Tibial nerve (tissue), 4 donors: ENCODE data around the gene RUNX2. TPM values are rescaled to one million over a fixed set of nuclear protein-coding genes. Genes with fewer than 3 reads are reported as not detected.

Experiments
- DNase-seq, 2 donors: peaks; one replicate each; pipeline ENCODE4 v3.0.0-alpha.2; 2019; ENCODE audit warnings: low spot score in 2 of 2
- H3K27ac ChIP-seq, 4 donors: fragments of 200-600 bp; sonication (generic) in 3 of 4; one replicate each; pipeline ENCODE4 v1.5.1; 2017 to 2019; ENCODE audit warnings: mild to moderate bottlenecking in 1 of 4
- H3K27me3 ChIP-seq, 2 donors: fragments of 200-600 bp; sonication (generic) in 1 of 2; one replicate each; pipeline versions ENCODE4 v1.5.1 to v1.6.0; 2017 to 2019
- H3K36me3 ChIP-seq, 3 donors: fragments of 200-600 bp; sonication (generic); one replicate each; pipeline ENCODE4 v1.5.1; 2018 to 2019
- H3K4me1 ChIP-seq, 4 donors: fragments of 200-600 bp; sonication (generic) in 3 of 4; one replicate each; pipeline ENCODE4 v1.5.1; 2017 to 2019
- H3K4me3 ChIP-seq, 4 donors: fragments of 200-600 bp; sonication (generic) in 3 of 4; one replicate each; pipeline ENCODE4 v1.5.1; 2017 to 2019; ENCODE audit warnings: mild to moderate bottlenecking in 1 of 4, moderate library complexity in 1 of 4
- H3K9me3 ChIP-seq, 4 donors: fragments of 200-600 bp; sonication (generic) in 3 of 4; one replicate each; pipeline ENCODE4 v1.5.1; 2017 to 2019
- EP300 ChIP-seq, 2 donors: sonication (generic); formaldehyde crosslinking; IDR thresholded peaks; one replicate each; pipeline ENCODE4 v1.6.1; 2017; ENCODE audit warnings: antibody characterized with exemption in 2 of 2, mild to moderate bottlenecking in 1 of 2
- POLR2A ChIP-seq, 2 donors: fragments of 450-650 bp; IDR thresholded peaks; one replicate each; pipeline ENCODE4 v1.6.1; 2017; ENCODE audit warnings: antibody characterized with exemption in 2 of 2, mild to moderate bottlenecking in 2 of 2, moderate library complexity in 2 of 2
- WGBS, 2 donors: methylation state at CpG; one replicate each; pipeline ENCODE4 v1.1.5; 2018; 5-methylcytosine and 5-hydroxymethylcytosine counted together
- total RNA-seq, 4 donors: library from RNA; depleted of rRNA; stranded (reverse); fragments of >200 nt; gene quantifications; one replicate each; pipeline ENCODE4 v1.1.0, GENCODE V29; 2016
- TF ChIP-seq, protein P1 (sequence below), 5 experiments: fragments of 200-600 bp in 3 of 5; fragments of 450-650 bp in 2 of 5; sonication (generic) in 3 of 5; IDR thresholded peaks; one replicate each; pipeline ENCODE4 v1.5.1; 2016 to 2019; ENCODE audit warnings: antibody characterized with exemption in 5 of 5, mild to moderate bottlenecking in 3 of 5, moderate library complexity in 2 of 5

Gene RUNX2
- total RNA-seq, 4 donors from 2014 or later: 6.3 to 12.3 (median 7.8) TPM

DNA sequence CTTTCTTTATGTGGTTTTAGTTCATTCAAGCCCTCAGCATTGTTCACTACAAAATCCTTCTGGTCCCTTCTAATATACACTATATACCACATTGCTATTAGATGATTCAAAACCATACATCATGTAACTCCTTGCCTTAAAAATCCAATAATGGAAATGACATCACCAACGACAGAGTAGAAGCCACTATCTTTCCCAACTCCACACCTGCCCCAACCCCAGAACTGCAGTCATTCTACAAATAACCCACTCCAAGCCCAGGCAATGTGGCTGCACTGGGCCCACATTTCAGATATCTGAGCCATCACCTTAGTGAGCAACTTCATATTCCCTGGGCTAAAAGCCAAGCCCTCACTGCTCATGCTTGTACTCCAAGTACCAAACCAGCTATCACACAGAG lies 22.6 kb upstream of the RUNX2 start:
- no peak overlapping the region for H3K27ac ChIP-seq
- H3K9me3 ChIP-seq: peaks cover 0 to 10% (median 0%) of the 10 kb centered on the region in 4 donors
- peaks cover 0 to 12% (median 0%) of the 10 kb centered on the region in 3 donors for H3K36me3 ChIP-seq
- WGBS, 2 donors: 82 to 86% methylated on average over 1 of the region's 1 CpG
- TF ChIP-seq, protein P1, sequence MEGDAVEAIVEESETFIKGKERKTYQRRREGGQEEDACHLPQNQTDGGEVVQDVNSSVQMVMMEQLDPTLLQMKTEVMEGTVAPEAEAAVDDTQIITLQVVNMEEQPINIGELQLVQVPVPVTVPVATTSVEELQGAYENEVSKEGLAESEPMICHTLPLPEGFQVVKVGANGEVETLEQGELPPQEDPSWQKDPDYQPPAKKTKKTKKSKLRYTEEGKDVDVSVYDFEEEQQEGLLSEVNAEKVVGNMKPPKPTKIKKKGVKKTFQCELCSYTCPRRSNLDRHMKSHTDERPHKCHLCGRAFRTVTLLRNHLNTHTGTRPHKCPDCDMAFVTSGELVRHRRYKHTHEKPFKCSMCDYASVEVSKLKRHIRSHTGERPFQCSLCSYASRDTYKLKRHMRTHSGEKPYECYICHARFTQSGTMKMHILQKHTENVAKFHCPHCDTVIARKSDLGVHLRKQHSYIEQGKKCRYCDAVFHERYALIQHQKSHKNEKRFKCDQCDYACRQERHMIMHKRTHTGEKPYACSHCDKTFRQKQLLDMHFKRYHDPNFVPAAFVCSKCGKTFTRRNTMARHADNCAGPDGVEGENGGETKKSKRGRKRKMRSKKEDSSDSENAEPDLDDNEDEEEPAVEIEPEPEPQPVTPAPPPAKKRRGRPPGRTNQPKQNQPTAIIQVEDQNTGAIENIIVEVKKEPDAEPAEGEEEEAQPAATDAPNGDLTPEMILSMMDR (IDR thresholded peaks at IDR 0.05): no peak
- TF ChIP-seq EP300 (IDR thresholded peaks at IDR 0.05) (no peak), POLR2A (IDR thresholded peaks at IDR 0.05) (no peak)
- no peak for DNase-seq
- no peaks in the 10 kb centered on the region for H3K4me1 ChIP-seq
- H3K4me3 ChIP-seq: no peak overlapping the region
- no peaks in the 10 kb centered on the region for H3K27me3 ChIP-seq

DNA sequence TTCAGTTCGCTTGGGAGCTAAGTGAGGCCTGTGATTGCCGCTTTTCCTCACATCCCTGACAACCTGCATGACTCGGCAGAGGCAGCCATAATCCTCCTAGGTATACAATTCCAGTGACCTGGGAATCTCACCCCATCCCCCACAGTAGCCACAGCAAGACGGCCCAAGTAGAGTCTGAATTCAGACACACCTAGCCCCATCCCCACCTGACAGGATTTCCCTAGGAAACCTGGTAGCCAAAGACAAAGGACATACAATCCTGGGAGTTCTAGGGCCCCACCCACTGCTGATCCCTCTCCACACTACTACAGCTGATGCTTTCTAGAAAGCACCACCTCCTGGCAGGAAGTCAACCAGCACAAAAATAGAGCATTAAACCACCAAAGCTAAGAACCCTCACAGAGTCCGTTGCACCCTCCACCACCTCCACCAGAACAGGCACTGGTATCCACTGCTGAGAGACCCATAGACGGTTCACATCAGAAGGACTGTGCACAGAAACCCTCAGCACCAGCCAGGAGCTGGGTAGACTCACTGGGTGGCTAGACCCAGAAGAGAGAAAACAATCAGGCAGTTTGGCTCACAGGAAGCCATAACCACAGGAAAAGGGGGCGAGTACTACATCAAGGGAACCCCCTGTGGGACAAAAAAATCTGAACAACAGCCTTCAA lies 17.9 kb upstream of the RUNX2 start:
- no peaks in the 10 kb centered on the region for H3K27me3 ChIP-seq
- TF ChIP-seq POLR2A (IDR thresholded peaks at IDR 0.05): no peak
- TF ChIP-seq EP300 (IDR thresholded peaks at IDR 0.05): no peak

DNA sequence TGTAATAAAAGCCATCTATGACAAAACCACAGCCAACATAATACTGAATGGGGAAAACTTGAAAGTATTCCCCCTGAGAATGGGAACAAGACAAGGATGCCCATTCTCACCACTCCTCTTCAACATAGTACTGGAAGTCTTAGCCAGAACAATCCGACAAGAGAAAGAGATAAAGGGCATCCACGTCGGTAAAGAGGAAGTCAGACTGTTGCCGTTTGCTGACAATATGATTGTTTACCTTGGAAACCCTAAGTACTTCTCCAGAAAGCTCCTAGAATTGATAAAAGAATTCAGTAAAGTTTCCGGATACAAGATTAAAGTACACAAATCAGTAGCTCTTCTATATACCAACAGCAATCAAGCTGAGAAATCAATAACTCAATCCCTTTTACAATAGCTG lies 14.0 kb upstream of the RUNX2 start:
- H3K27ac ChIP-seq: no peak overlapping the region
- H3K36me3 ChIP-seq: peaks cover 0 to 7% (median 0%) of the 10 kb centered on the region in 3 donors

More for the DNA sequence above, 17.9 kb upstream of the RUNX2 start:
- DNase-seq: no peak
- Histone ChIP-seq H3K36me3 (peaks cover 0 to 7% (median 0%) of the 10 kb centered on the region in 3 donors), H3K4me3 (no peak overlapping the region), H3K9me3 (peaks cover 0 to 7% (median 0%) of the 10 kb centered on the region in 4 donors), H3K4me1 (no peaks in the 10 kb centered on the region), H3K27ac (no peak overlapping the region)
- WGBS, 2 donors: 80 to 82% methylated on average over 7 of the region's 7 CpGs

DNA sequence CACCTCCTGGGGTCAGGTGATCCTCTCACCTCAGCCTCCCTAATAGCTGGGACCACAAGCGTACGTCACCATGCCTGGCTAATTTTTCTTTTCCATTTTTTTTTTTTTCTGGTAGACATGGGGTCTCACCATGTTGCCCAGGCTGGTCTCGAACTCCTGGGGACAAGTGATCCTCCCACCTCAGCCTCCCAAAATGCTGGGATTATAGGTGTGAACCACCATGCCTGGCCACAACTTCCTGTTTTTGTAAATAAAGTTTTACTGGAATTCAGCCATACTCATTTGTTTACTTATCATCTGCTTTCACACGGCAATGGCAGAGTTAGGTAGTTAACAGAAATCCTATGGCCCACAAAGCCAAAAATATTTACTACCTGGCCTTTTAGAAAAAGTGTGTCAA lies 7.8 kb upstream of the RUNX2 start:
- DNase-seq: no peak
- H3K27ac ChIP-seq: no peak overlapping the region
- WGBS, 2 donors: 93 to 97% methylated on average over 4 of the region's 4 CpGs
- TF ChIP-seq, protein P1 (IDR thresholded peaks at IDR 0.05): no peak
- TF ChIP-seq EP300 (IDR thresholded peaks at IDR 0.05) (no peak), POLR2A (IDR thresholded peaks at IDR 0.05) (no peak)
- no peaks in the 10 kb centered on the region for H3K27me3 ChIP-seq
- no peaks in the 10 kb centered on the region for H3K4me1 ChIP-seq
- no peak overlapping the region for H3K4me3 ChIP-seq
- no peaks in the 10 kb centered on the region for H3K36me3 ChIP-seq
- H3K9me3 ChIP-seq: peaks cover 0 to 6% (median 0%) of the 10 kb centered on the region in 4 donors

More for the DNA sequence above, 14.0 kb upstream of the RUNX2 start:
- Histone ChIP-seq H3K4me1 (no peaks in the 10 kb centered on the region), H3K27me3 (no peaks in the 10 kb centered on the region), H3K9me3 (peaks cover 0 to 6% (median 0%) of the 10 kb centered on the region in 4 donors), H3K4me3 (no peak overlapping the region)
- 60 to 61% methylated on average over 5 of the region's 5 CpGs for WGBS, 2 donors
- TF ChIP-seq, protein P1 (IDR thresholded peaks at IDR 0.05): no peak
- TF ChIP-seq EP300 (IDR thresholded peaks at IDR 0.05): no peak
- TF ChIP-seq POLR2A (IDR thresholded peaks at IDR 0.05): no peak
- no peak for DNase-seq

DNA sequence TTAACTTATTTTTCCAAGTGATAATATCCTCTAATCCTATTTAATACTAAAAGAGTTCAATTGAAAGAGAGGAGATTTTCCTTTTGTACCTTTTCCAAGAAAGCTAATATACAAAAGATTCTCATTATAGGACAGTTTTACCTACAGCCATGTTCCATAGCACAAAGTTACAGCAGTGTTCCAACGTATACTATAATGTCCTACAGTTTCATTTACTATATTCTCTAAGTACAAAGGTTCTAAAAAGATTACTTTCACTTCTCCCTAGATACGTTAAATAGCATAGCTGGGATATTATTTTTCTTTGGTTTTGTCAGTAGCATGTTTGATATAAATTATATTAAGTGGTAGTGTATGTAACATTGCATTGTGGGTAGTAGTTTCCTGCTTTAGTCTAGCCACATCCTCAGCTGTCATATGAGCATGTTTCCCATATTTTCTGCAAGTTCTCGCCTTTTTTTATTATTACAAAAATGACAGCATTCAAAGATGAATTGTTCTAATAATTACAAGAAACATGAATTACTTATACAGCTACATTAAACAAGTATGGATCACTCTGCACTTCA lies 4.4 kb upstream of the RUNX2 start:
- H3K36me3 ChIP-seq: no peaks in the 10 kb centered on the region
- no peaks in the 10 kb centered on the region for H3K9me3 ChIP-seq
- H3K27ac ChIP-seq: no peak overlapping the region
- TF ChIP-seq EP300 (IDR thresholded peaks at IDR 0.05) (no peak), POLR2A (IDR thresholded peaks at IDR 0.05) (no peak)
- TF ChIP-seq, protein P1 (IDR thresholded peaks at IDR 0.05): no peak
- peaks cover 0 to 11% (median 0%) of the 10 kb centered on the region in 4 donors for H3K4me1 ChIP-seq
- DNase-seq: no peak
- WGBS, 2 donors: 66 to 74% methylated on average over 3 of the region's 3 CpGs
- no peaks in the 10 kb centered on the region for H3K27me3 ChIP-seq
- no peak overlapping the region for H3K4me3 ChIP-seq
